IMR-90 (cell line): ENCODE data around the gene CSGALNACT2.

Source experiments
- BHLHE40 ChIP-seq: fragments of 150-350 bp; IDR thresholded peaks from 2 replicates; pipeline ENCODE4 v1.6.1; 2016; ENCODE audit warnings: mild to moderate bottlenecking, low read depth, low read length
- CEBPB ChIP-seq: IDR thresholded peaks from 2 replicates; pipeline ENCODE4 v1.6.1; 2012; ENCODE audit warnings: low read depth, low read length, improper control_type of control experiment
- NFE2L2 ChIP-seq: fragments of 150-350 bp; IDR thresholded peaks from 2 replicates; pipeline ENCODE4 v1.6.1; 2016; ENCODE audit warnings: low read depth, mild to moderate bottlenecking, low read length
- POLR2A ChIP-seq: IDR thresholded peaks from 2 replicates; pipeline ENCODE4 v1.6.1; 2012; ENCODE audit warnings: mild to moderate bottlenecking, low read depth, low read length
- RFX5 ChIP-seq: IDR thresholded peaks from 2 replicates; pipeline ENCODE4 v1.8.0; 2012; ENCODE audit warnings: low read depth, mild to moderate bottlenecking, low read length, moderate library complexity
- SMC3 ChIP-seq: fragments of 150-350 bp; IDR thresholded peaks from 2 replicates; pipeline ENCODE4 v1.6.1; 2016; ENCODE audit warnings: low read depth, mild to moderate bottlenecking, antibody characterized with exemption, low read length, moderate library complexity
- TF ChIP-seq, protein P1 (sequence below): conservative IDR thresholded peaks from 2 replicates; pipeline ENCODE4 v1.5.1; 2012; ENCODE audit warnings: mild to moderate bottlenecking, low read depth, low read length, improper control_type of control experiment
- TF ChIP-seq, protein P2 (sequence below): fragments of 150-350 bp; IDR thresholded peaks from 2 replicates; pipeline ENCODE4 v1.6.1; 2016; ENCODE audit warnings: low read depth, mild to moderate bottlenecking, low read length, moderate library complexity, borderline replicate concordance
- TF ChIP-seq, protein P3 (sequence below): fragments of 150-350 bp; IDR thresholded peaks from 2 replicates; pipeline ENCODE4 v1.6.1; 2017; ENCODE audit warnings: mild to moderate bottlenecking, antibody characterized with exemption, low read length, low read depth

DNA sequence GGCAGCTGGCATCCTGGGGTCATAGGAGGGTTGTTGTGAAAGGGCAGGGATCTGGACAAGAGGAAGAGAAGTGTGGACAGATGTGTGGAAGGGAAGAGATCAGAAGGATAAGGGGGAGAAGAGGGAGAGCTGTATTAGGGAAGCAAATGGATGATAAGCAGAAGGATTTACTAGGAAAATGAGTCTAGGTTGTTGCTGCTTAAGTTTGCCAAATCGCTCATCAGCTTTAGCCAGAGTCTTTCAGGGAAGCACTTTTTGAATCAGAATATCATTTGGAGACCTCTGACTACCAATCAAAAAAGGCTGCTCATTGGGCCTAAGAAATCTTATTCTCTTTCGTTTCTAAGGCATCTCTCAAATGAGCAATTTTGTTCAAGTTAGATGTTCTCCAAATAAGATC is 2.6 kb upstream of the CSGALNACT2 start:
- TF ChIP-seq, protein P1, sequence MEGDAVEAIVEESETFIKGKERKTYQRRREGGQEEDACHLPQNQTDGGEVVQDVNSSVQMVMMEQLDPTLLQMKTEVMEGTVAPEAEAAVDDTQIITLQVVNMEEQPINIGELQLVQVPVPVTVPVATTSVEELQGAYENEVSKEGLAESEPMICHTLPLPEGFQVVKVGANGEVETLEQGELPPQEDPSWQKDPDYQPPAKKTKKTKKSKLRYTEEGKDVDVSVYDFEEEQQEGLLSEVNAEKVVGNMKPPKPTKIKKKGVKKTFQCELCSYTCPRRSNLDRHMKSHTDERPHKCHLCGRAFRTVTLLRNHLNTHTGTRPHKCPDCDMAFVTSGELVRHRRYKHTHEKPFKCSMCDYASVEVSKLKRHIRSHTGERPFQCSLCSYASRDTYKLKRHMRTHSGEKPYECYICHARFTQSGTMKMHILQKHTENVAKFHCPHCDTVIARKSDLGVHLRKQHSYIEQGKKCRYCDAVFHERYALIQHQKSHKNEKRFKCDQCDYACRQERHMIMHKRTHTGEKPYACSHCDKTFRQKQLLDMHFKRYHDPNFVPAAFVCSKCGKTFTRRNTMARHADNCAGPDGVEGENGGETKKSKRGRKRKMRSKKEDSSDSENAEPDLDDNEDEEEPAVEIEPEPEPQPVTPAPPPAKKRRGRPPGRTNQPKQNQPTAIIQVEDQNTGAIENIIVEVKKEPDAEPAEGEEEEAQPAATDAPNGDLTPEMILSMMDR: no peak
- TF ChIP-seq RFX5 (no peak), NFE2L2 (no peak), POLR2A (no peak), SMC3 (no peak), CEBPB (no peak), BHLHE40 (no peak)
- TF ChIP-seq, protein P2, sequence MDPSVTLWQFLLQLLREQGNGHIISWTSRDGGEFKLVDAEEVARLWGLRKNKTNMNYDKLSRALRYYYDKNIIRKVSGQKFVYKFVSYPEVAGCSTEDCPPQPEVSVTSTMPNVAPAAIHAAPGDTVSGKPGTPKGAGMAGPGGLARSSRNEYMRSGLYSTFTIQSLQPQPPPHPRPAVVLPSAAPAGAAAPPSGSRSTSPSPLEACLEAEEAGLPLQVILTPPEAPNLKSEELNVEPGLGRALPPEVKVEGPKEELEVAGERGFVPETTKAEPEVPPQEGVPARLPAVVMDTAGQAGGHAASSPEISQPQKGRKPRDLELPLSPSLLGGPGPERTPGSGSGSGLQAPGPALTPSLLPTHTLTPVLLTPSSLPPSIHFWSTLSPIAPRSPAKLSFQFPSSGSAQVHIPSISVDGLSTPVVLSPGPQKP: no peak
- TF ChIP-seq, protein P3, sequence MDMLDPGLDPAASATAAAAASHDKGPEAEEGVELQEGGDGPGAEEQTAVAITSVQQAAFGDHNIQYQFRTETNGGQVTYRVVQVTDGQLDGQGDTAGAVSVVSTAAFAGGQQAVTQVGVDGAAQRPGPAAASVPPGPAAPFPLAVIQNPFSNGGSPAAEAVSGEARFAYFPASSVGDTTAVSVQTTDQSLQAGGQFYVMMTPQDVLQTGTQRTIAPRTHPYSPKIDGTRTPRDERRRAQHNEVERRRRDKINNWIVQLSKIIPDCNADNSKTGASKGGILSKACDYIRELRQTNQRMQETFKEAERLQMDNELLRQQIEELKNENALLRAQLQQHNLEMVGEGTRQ: no peak
